GM04503 (cell line): ENCODE results near the gene KCNH5.

Source experiments
- DNase-seq: peaks from one replicate; pipeline ENCODE4 v3.0.0-alpha.2; 2012; ENCODE audit warnings: low read depth

The KCNH5 gene

DNA sequence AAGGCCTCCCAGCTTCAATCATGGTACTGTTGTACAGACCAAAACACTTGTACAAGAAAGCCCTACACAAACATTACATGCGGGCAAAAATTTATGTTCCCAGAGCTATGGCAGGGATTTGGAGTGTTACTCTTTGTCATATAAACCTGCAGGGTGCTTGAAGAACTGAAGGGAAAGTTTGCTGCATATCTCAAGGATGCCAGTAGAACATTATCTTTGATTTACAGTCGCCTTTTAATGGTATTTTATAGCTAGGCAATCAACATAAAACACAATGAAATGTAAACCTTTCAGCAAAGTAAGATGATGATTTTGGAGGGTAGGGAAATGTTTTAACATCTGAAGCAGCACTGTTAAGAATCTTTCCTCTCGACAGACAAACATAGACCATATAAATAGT lies 305.6 kb downstream of the KCNH5 start:
- no peak for DNase-seq

- DNase-seq = no peak
Observed at GRCh38 chr14:62736048-62737043, 308.9 kb downstream of the KCNH5 start.

- DNase-seq = no peak
Observed at GRCh38 chr14:62734831-62735230, 310.4 kb downstream of the KCNH5 start.

- DNase-seq = no peak
Observed at GRCh38 chr14:62722406-62722805, 322.9 kb downstream of the KCNH5 start.

DNA sequence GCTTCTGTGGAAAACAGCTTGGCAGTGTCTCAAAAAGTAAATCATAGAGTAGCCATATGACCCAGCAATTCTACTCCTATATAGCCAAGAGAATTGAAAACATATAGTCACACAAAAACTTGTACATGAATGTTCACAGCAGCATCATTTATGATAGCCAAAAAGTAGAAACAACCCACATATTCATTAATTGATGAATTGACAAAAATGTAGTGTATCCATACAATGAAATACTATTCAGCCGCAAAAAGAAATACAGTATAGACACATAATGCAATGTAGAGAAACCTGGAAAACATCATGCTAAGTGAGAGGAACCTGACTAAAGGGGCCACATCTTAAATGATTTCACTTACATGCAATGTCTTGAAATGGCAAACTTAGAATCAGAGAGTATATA lies 326.6 kb downstream of the KCNH5 start:
- DNase-seq = no peak

- no peak for DNase-seq
Observed at GRCh38 chr14:62711351-62712023, 333.8 kb downstream of the KCNH5 start.

- DNase-seq = no peak
Observed at GRCh38 chr14:62710811-62711210, 334.4 kb downstream of the KCNH5 start.

GRCh38 chr14:62709773-62710172 lies 335.5 kb downstream of the KCNH5 start:
- DNase-seq = no peak

- no peak for DNase-seq
Observed at GRCh38 chr14:62706217-62706616, 339.0 kb downstream of the KCNH5 start.

- no peak for DNase-seq
Observed at GRCh38 chr14:62697461-62697860, 347.8 kb downstream of the KCNH5 start.

- no peak for DNase-seq
Observed at GRCh38 chr14:62696929-62697328, 348.3 kb downstream of the KCNH5 start.

DNA sequence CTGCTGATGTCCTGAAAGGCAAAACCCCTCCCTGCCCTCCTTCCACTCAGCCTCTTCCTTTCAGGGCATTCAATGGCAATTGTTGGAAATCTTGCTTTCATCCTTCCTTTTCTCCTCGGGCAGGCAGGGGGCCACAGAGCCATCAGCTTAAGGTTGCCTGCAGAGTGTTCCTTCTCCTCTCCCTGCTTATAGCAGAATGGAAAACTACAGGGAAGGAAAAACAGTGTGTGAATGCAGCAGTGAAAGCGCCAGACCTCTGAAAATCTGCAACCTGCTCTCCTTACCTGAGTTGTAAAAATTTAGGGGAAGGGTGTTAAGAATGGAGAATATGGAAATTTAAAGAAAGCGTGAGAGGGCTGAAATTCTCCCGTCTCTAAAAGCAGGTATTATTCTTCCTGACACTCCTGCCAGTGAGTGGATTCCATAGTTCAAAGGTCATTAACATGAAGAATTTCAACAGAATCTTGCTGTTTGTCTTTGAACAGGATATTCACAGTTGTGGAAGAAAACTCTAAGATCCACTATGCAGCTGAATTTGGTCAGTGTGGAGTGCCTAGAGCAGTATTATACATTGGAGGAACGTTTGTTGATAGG lies 348.8 kb downstream of the KCNH5 start:
- DNase-seq = no peak

DNA sequence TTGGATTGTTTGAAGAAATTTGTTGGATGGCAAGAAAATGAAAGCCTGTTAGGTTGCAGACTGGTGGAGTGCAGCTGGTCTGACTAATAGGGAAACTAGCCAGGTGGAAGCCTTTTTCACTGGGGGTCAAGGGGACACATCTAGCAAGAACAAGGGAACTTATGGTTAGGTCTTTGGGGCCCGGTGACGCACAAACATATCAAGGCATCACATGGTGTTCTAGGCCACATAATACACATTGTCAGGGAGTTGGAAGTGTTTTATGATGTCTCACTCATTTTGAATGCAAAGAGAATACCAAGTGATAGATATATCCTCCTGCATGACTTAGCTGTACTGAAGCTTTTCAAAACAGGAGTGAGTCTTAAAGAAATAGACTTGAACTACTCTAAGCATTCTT lies 351.2 kb downstream of the KCNH5 start:
- DNase-seq = no peak

DNA sequence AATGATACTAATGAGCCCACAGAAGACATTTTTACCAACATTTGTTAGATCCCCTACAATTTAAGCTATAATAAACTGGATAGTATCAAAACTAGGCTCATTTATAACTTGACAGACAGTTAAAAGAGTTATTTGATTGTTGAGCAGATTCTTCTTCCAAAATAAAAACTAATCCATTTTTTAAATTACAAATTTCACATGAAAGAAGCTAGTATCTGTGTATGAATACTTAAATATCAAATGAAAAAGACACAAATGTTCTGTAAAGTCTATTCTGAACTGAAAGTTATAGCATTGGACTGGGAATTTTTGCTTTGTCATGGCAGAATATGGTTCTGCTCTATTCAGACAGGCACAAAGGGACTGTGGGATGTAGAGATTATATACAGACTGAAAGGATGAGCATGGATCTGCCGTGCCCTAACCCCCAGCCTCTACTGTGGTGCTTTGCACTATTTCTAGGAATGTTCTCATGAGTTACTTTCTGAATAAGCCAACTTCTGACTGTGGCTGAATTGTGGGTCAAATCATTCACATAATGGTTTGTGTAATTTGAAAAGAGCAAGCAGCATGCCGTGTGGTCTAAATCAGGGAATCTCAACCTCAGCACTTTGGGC lies 352.7 kb downstream of the KCNH5 start:
- DNase-seq = no peak

GRCh38 chr14:62691647-62692489 lies 353.4 kb downstream of the KCNH5 start:
- peak; percentile 64 for DNase-seq

DNA sequence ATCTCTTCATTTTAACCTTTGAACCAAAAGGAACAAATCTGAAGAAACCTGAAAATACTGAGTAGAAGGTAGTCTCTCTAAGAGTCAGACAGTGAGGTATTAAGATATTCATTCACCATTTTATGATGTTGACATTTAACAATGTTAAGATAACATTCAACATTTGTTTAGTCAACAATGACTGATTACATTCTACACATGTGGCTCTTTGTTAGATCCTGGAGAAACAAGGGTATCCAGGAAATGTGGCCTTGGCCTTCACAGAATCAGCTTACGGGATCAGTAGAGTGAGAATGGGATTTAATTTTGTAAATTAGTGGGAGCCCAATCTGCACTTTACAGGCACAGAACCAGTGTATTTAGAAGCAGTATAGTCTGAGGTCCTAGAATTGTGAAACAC lies 355.5 kb downstream of the KCNH5 start:
- no peak for DNase-seq

DNA sequence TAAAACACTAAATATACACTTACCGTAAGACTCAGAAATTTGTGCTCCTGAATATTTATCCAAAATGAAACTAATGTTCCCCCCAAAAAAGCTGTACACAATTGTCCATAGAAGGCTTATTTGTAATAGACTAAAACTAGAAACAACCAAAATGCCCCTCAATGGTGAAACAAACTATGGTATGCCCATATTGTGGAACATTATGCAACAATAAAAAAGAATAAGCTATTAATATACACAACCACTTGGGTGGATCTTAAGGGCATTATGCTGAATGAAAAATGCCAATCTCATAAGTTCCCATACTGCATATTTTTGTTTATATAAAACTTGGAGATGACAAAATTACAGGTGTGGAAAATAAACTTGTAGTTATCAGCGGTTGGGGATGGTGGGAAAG lies 357.4 kb downstream of the KCNH5 start:
- no peak for DNase-seq

GRCh38 chr14:62684376-62684775 lies 360.9 kb downstream of the KCNH5 start:
- DNase-seq = no peak

- DNase-seq = no peak
Observed at GRCh38 chr14:62682208-62682607, 363.1 kb downstream of the KCNH5 start.

DNA sequence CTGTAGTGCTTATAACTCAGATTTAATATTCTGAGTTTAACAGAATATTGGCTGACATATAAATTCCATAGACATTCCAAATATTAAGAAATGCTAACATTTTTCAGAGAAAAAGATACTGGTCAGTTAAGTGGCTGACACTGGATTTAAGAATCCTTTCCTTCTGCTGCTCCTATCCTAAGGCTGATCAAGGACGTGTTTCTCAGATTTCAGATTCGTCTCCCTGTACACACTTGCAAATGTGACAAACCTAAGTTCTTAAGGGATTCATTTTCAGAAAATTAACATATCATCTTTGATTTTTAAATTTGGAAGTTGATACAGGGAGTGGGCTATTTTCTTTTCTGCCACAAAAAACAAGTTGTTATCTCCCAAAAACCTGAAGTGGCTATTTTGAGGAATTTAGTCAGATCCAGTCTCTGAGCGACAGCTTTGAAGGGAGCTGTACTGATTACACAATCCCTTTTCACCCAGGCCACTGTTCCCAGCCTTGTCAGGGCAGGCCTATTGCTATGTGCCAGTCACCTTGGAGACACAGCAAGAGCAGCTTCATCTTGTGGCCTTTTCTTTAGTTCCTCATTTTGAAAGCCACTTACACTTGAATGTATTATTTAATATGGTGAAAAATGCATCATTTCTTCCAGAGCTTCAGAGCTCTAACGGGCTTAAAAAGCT lies 370.6 kb downstream of the KCNH5 start:
- no peak for DNase-seq
